ELR (cell line): ENCODE measurements around the gene SLC40A1.

Source experiments
- DNase-seq: peaks from one replicate; pipeline ENCODE4 v3.0.0-alpha.2; 2015; ENCODE audit warnings: low read depth

SLC40A1 gene

DNA sequence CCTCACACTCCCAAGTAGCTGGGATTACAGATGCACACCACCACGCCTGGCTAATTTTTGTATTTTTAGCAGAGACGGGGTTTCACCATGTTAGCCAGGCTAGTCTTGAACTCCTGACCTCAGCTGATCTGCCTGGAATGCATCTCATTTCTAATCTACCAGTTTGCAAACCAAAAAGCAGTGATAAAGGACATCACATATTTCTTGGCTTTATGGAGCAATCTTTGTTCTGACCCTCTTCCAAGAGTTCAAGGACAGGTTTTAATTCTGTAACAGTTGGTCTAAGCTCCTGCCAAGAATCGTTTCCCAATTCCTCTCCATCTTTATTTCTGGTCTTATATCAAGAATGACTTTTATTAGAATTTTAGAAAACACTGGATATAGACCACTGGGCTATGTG is 67.7 kb downstream of the SLC40A1 start:
- no peak for DNase-seq

- DNase-seq: no peak
Observed at GRCh38 chr2:189511960-189512319, 68.6 kb downstream of the SLC40A1 start.

DNA sequence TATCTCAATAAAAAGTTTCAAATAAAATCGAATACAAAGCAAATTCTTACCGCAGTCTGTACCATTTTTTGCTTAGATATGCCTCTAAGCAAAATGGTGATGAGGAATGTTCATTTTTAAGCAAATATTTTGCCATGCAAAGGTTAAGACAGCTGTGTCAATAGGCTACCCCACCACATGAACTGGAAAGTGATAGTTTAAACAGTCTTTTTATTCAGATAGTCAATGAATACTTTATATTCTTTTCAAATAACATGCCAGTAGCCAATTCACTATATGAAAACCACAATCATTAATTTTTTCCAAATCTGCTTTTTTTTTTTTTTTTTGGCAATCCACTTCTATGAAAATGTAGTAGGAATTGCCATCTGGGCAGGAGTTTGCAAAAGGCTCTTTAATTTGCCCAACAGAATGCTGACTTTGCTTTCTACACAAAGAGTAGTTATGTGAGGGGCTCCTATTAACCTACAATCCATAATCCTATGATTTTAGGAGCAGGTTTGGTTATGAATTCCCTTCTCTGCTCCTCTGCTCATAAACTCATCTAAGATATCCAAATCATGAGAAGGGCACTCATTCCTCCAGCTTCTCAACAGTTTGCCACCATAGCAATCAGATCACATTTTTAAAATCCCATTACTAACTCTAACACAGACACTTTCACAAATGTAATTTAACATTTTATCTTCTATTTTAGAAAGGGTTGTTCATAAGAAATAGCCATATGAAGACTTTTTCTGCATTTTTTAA is 69.2 kb downstream of the SLC40A1 start:
- DNase-seq: no peak
